Erythroblast (primary cell): Measurements from ENCODE around the gene ATRX.
"Not testable (repeated sequence)": the region's sequence is repeated elsewhere in the genome, so short reads cannot be mapped to it uniquely, and the experiment has no call there.

ENCODE experiments used
- DNase-seq, 2 experiments: peaks; one replicate each; lab custom pipeline; 2025; lab: John Stamatoyannopoulos, UW
- GATA1 ChIP-seq: IDR thresholded peaks from 2 replicates; pipeline ENCODE4 v1.6.1; 2011; ENCODE audit warnings: low read depth, mild to moderate bottlenecking, control low read depth, low read length, moderate library complexity
- POLR2A ChIP-seq: IDR thresholded peaks from 2 replicates; pipeline ENCODE4 v1.6.1; 2011; ENCODE audit warnings: mild to moderate bottlenecking, low read length

The ATRX gene

DNA sequence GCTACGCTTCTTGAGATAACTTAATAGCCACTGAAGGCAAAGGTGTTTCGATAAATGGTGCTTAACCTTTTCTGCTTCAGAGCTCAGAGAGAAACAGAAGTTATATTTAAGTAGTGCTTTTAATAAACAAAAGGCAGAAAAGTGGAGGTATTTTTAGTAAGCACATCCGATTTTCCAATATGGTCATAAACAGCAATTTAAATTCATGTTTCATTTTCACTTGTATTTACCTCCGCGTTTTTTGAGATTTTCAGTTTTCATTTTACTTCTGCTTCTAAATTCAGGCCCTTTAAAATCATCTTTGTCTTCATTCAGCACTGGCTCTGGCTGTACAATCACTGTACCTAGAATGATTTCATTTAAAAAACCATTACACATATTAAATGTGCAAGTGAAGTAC lies 92.4 kb downstream of the ATRX start:
- DNase-seq = no peak
- TF ChIP-seq GATA1 (no peak), POLR2A (no peak)

DNA sequence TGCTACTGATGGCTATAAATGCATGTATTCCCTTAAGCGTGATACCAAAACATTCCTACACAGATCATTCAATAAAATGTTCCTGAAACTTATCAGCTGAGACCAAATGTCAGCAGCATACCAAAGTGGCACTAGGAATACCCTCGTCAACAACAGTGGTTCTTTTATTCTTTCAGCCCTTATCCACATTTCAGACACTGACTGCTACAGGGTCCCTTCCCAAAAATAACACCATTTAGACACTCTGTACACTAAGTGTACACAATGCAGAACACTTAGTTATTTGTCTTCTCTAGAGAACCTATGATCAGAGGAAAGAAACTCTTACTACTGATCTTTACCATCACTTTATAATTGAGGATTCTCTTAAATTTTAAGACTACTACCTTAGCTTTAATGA lies 94.1 kb downstream of the ATRX start:
- TF ChIP-seq GATA1 = no peak
- no peak for TF ChIP-seq POLR2A
- DNase-seq = no peak

DNA sequence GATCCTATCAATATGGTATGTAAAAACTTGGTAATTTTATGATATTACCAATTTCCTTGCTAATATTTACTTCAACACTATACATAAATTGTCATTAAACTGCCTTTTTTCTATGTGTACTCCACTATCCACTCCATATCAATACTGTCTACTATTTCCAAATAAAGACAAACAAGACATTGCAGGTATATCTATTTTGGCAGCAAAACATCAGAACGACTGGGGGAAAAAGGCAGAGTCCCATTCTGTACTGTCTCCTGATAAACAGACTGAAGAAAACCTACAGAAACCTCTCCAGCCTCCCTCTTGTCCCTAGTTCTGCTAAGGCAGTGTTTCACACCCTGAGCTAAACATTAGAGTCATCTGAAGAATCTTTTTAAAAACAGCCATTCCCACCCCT lies 96.6 kb downstream of the ATRX start:
- no peak for DNase-seq
- TF ChIP-seq GATA1 = no peak
- TF ChIP-seq POLR2A = no peak

DNA sequence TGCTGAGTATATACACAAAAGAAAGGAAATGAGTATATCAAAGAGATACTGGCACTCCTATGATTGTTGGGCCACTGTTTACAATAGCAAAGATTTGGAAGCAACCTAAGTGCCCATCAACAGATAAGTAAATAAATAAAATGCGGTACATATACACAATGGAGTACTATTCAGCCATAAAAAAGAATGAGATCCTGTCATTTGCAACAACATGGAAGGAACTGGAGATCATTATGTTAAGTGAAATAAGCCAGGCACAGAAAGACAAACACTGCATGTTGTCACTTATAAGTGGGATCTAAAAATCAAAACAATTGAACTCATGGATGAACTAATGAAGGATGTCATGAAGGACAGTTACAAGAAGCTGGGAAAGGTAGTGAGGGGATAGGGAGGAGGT lies 100.3 kb downstream of the ATRX start:
- DNase-seq = not testable (repeated sequence)

DNA sequence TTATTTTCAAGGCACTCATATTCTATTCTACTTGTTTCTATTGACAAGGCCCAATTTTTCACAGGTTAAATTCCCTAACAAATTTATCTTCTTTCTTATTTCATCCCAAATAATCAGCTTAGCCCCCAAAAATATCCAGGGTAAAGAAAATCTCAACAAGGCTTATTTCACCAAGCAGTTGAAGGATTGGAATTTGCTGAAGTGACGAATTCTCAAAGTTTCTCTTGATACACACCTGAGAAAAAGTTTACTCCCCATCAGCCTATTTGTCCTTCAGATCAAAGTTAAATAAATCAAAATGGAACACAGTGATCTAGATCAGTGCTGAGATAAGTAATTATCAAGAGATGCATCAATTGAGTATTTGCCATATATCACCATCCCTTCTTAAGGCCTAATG lies 106.9 kb downstream of the ATRX start:
- DNase-seq = no peak
- TF ChIP-seq GATA1 = no peak
- no peak for TF ChIP-seq POLR2A

DNA sequence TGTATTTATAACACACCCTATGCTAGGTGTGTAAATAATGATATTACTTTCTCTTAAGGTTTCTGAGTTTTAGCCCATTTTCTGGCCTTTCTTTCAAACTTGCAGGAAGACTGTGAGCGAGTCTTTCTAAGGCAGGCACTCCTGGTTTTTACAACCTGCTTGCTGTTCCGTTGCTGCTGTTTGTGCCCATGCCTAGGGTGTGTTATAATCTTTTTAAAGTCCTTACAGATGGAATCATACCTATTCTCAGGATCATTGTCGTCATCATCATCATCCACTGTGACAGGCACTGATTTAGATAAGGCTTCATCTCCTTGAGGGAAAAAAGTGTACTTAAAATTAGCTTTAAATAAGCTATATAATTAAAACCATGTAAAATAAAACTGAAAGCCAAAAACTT lies 110.0 kb downstream of the ATRX start:
- TF ChIP-seq POLR2A = no peak
- no peak for DNase-seq

DNA sequence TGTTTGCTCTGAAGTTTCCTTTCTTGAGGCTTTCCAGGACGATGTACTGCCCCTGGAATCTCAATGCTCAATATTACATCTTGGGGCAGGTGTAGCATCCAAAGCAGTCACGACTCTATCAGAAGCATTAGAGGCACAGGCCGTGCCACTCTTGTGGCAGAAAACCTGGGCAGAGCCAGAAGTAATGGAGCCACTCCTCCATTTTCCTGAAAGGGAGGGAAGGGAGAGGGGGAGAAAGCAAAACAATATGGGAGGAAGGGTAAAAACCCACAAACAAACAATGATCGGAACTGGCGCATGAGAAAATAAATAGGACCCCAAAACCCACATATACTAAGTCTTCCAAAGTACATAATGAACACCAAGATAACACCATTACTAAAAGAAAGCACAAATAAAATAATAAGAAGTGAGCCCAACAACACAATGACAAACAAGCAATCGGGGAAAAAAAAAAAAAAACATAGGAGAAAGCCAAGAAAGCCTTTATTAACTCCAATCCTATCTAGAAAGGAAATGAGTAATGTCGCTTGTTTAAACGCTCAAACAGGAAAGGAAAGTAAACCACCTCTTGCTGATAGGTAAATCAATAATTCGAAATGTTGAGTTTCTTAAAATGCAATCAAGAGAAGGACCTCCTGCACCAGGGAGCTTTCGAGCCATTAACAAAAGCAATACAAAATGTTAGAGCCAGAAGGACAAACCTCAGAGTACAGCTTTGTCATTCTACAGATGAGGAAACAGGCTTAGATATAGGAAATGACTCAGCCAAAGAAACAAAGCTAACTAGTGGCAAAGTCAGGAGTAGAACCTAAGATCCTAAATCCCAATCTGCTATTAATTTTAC lies 117.4 kb downstream of the ATRX start:
- TF ChIP-seq GATA1 = no peak
- no peak for TF ChIP-seq POLR2A
- peak in 1 of 2 experiments; percentile 6 for DNase-seq

DNA sequence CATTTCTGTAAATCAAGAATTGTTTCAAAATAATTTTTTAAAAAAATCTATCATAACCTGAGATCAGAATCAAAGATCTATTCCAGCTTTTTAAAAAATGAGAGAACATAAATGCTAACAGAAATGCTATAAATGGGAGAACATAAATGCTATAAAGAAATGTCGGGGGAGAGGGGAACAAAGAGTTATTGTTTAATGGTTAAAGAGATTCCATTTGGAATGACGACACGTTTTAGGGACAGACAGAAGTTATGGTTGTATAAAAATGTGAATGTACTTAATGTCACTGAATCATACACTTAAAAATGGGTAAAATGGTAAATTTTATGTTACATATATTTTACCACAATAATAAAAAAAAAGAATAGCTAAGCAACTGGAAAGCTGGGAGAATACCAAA lies 127.1 kb downstream of the ATRX start:
- TF ChIP-seq GATA1 = no peak
- TF ChIP-seq POLR2A = no peak
- DNase-seq = no peak

DNA sequence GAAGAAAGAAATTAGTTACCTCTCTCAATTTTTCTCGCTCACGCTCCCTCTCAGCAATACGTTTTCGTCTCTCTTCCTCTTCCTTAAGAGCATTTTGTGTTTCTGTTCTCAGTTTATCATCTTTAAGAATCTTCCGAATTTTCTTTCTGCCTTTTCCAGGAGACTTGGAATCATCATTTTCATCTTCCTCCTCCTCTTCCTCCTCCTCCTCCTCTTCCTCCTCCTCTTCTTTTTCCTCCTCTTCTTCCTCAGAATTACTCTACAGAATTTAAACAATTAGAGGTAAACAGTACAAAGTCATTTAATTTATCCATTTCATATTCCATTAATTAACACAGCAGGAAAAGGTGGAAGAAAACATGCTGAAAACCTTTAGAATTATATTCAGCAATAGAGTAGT lies 133.9 kb downstream of the ATRX start:
- TF ChIP-seq POLR2A (no peak), GATA1 (no peak)
- DNase-seq = no peak

DNA sequence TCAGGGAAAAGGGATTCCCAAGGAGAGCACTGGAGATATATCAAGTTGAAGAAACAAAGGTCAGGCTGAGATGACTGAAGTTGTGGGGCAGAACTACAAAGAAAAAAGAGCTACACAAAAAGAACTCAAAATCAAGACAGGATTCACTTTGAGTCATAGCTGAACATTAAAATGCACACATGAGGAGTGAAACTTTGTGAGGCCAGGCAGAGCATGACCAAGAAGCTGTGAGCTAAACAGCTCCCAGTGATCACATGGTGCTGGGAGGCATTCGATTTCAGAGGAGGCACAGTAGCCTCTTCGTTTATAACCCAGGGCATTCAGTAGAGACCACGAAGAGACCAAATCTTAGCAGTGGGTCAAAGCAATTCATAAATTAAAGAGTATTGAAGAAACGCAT lies 145.3 kb downstream of the ATRX start:
- no peak for DNase-seq
- TF ChIP-seq GATA1 = no peak
- TF ChIP-seq POLR2A = no peak

DNA sequence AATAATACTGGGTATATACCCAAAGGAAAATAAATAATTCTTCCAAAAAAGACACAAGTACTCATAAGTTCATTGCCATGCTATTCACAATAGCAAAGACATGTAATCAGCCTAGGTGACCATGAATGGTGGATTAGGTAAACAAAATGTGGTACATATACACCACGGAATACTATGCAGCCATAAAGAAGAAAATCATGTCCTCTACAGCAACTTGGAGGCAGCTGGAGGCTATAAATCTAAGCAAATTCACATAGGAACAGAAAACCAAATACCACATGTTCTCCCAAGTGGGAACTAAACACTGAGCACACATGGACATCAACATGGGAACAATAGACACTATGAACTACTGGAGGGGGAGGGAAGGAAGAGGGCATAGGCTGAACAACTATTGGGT lies 146.2 kb downstream of the ATRX start:
- no peak for DNase-seq
- no peak for TF ChIP-seq GATA1
- no peak for TF ChIP-seq POLR2A

DNA sequence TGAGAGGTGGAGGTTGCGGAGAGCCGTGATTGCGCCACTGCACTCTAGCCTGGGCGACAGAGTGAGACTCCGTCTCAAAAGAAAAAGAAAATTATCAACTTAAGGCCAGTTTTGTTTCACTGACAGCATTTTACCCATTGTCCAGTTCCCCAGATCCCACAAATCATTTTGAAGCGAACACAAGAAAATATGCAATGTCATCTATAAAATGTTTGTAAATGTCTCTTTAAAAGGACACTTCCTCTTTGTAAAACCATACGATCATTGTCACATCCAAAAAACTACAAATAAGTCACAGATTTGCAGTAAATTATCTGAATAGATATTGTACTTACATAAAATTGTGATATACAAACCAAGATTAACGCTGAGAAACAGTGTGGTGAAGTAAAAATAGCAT lies 147.6 kb downstream of the ATRX start:
- TF ChIP-seq GATA1 (no peak), POLR2A (no peak)
- DNase-seq = no peak

DNA sequence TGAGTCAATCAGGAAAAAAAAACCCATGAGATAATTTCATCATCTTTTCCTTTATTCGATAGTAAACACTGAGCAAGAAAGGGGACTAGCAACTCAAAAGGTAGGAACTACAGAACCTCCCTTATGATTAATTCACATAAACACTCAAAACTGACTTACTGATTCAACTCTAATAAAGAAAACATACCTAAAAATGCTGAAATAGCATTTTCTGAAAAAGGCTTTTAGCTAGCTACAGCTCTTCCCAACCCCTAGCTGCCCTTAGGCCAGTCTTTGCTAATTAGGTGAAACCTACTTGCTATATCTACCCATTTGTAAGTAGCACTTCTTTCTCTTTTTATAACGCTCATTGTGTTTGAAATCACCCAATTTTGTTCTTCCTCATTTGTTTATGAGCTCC lies 150.6 kb downstream of the ATRX start:
- no peak for DNase-seq
- TF ChIP-seq POLR2A (no peak), GATA1 (no peak)

DNA sequence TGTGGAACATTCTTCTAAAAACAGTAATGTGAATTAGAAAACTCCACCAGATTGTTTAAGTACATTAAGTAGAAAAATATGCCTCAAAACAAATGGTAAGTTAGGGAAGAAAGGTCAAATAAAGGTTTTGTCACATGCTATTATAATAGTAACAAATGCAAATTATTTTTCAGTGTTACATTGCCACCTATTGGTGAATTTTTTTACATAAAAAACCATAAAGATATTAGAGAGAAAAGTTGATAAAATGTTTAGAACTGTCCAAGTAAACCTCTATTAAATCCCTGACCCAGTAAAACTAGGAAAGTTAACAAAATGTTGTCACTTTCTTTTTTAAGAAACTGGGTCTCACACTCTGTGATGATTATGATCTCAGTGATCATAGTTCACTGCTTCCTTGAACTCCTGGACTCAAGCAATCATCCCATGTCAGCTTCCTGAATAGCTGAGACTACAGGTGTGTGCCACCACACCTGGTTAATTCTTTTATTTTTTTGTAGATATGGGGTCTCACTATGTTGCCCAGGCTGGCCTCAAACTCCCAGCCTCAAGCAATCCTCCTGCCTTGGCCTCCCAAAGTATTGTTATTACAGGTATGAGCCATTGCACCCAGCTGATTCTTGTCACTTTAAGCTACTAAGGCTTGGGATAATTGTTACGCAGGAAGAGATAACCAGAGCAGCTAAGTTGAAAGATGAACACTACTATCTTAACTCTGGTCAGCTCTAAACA lies 157.6 kb downstream of the ATRX start:
- TF ChIP-seq GATA1 = no peak
- no peak for TF ChIP-seq POLR2A
- DNase-seq = peak; percentile 0 to 5

DNA sequence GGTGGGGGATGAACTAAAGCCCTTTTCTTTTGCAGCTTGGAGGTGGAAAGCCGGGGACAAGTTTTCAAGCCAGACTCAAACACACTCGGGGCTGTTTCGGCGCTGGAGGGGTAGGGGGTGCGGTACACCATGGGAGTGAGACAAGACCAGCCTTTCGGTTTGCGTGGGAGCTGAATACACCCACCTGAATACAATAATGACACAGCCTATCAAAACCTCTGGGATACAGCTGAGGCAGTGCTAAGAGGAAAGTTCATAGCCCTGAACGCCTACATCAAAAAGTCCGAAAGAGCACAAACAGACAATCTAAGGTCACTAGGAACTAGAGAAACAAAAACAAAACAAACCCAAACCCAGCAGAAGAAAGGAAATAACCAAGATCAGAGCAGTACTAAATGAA lies 163.3 kb downstream of the ATRX start:
- no peak for DNase-seq
- TF ChIP-seq GATA1 (no peak), POLR2A (no peak)
